BJ (cell line): ENCODE measurements around the gene COX8C. TPM values are rescaled to one million over a fixed set of nuclear protein-coding genes. Genes with fewer than 3 reads are reported as not detected.

Source experiments
- CTCF ChIA-PET: fragments of 350-600 bp; formaldehyde crosslinking; extraction: SDS; loops from one replicate; lab custom pipeline; 2021; ENCODE audit warnings: antibody characterized with exemption, inconsistent platforms; lab: Yijun Ruan, JAX
- POLR2A ChIA-PET: fragments of 300-600 bp; sonication (Branson Sonifier 250); formaldehyde crosslinking; extraction: SDS; loops from one replicate; lab custom pipeline; 2021; ENCODE audit warnings: antibody characterized with exemption; lab: Charles Lee
- DNase-seq: peaks from one replicate; pipeline ENCODE4 v3.0.0-alpha.2; 2011; ENCODE audit warnings: low read depth
- H3K27me3 ChIP-seq: 2 replicates; pipeline ENCODE4 v1.6.0; 2011; ENCODE audit warnings: low read length; ENCODE audit not compliant: control insufficient read depth, insufficient read depth
- H3K36me3 ChIP-seq: 2 replicates; pipeline ENCODE4 v1.5.1; 2011; ENCODE audit warnings: low read length; ENCODE audit not compliant: control insufficient read depth, insufficient read depth
- H3K4me3 ChIP-seq: 2 replicates; pipeline ENCODE4 v1.5.1; 2011; ENCODE audit warnings: low read depth, mild to moderate bottlenecking, control low read depth, low read length
- CTCF ChIP-seq: IDR thresholded peaks from 2 replicates; pipeline ENCODE4 v1.5.1; 2011; ENCODE audit warnings: low read depth, mild to moderate bottlenecking, control low read depth, inconsistent platforms, low read length, moderate library complexity; ENCODE audit not compliant: insufficient read depth
- polyA plus RNA-seq: library from polyadenylated mRNA; depleted of rRNA; stranded (reverse); fragments of >200 nt; gene quantifications from 2 replicates; pipeline ENCODE4 v1.2.3, GENCODE V29; 2011

The COX8C gene
- polyA plus RNA-seq, 1 experiment, result not detected

DNA sequence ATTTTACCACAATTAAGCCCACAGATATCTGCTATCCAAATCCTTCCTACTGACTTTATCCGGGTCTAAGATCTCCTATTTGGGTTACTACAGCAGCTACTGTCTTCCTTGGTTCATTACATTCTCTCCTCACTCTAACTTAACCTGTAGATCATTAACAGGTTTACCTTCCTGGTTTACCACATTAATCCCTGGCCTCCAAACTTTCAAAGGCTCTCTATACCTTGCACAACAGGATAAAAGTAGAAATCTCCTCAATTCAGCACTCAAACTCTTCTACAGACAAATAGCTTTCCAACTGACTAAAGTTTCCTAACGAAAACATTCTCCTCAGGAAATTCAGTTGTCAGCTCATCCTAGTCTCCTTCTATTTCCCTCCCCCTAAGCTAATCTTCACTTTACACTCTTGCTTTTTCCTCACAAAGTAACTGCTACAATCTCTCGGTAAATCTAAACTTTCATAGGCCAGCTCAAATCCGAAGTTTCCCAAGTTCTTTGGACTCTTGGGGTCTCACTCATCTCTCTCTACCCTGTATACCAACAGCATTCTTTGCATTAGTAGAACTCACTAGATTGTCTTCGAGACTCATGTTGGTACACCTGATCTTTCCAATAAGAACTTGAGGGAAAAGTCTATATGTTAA is 16.9 kb upstream of the COX8C start:
- TF ChIP-seq CTCF, result no peak
- no peak for DNase-seq
- Histone ChIP-seq H3K4me3 (no peak overlapping the region), H3K27me3 (no peaks in the 10 kb centered on the region), H3K36me3 (no peaks in the 10 kb centered on the region)
- CTCF ChIA-PET, result interaction anchor here (2.4 kb wide), 1 partner anchor 9 kb away, joined by 9 read pairs; no protein-coding TSS in a partner anchor
- POLR2A ChIA-PET, result no interaction called here

- Histone ChIP-seq H3K4me3 (no peak overlapping the region), H3K36me3 (no peaks in the 10 kb centered on the region), H3K27me3 (no peaks in the 10 kb centered on the region)
- ChIA-PET CTCF (interaction anchor here (2.4 kb wide), 1 partner anchor 10 kb away, joined by 9 read pairs; no protein-coding TSS in a partner anchor), POLR2A (no interaction called here)
- no peak for DNase-seq
- TF ChIP-seq CTCF, result no peak
Observed at GRCh38 chr14:93330609-93331000, 16.4 kb upstream of the COX8C start.

DNA sequence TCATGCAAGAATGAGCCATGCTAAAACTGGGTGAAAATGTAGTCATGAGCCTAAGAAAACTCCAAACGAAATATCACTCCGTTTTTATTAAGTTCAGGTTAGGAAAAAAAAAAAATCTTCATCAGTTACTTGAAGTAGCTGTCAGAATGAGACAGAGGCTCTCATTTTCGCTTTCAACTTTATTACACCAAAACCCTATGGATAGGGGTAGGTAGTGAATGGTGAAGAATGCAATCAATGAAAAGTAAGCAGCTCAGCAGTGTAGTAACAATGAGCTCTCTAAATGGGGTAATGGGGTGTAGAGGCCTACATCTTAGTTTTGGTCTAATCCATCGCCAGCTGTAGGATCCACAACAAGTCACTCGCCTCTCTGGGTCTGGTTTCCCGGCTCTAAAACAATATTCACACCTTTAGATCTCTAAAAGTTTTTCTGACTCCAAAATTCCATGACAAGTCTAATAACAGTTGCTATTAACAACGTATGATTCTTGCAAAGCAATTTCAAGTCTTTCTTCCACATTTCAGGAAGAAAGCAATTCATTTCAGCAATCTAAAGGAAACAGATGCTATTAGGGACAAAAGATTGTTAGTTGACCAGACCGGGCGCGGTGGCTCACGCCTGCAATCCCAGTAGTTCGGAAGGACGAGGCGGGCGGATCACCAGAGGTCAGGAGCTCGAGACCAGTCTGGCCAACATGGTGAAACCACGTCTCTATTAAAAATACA is 15.8 kb upstream of the COX8C start:
- no peaks in the 10 kb centered on the region for H3K27me3 ChIP-seq
- DNase-seq, result no peak
- H3K4me3 ChIP-seq, result peak overlapping the region; percentile 72; the same call in 1 of the 2 replicates
- TF ChIP-seq CTCF, result no peak
- POLR2A ChIA-PET, result no interaction called here
- CTCF ChIA-PET, result interaction anchor here (2.4 kb wide), 1 partner anchor 10 kb away, joined by 9 read pairs; no protein-coding TSS in a partner anchor
- no peaks in the 10 kb centered on the region for H3K36me3 ChIP-seq

GRCh38 chr14:93331728-93332396 is 15.1 kb upstream of the COX8C start:
- DNase-seq, result no peak
- Histone ChIP-seq H3K4me3 (peak overlapping the region; percentile 72), H3K36me3 (no peaks in the 10 kb centered on the region), H3K27me3 (no peaks in the 10 kb centered on the region)
- TF ChIP-seq CTCF, result 0 out of 2 replicates have a peak, but pooled peaks have one; percentile 13
- ChIA-PET CTCF (interaction anchor here (2.4 kb wide), 1 partner anchor 11 kb away, joined by 9 read pairs; no protein-coding TSS in a partner anchor), POLR2A (no interaction called here)

DNA sequence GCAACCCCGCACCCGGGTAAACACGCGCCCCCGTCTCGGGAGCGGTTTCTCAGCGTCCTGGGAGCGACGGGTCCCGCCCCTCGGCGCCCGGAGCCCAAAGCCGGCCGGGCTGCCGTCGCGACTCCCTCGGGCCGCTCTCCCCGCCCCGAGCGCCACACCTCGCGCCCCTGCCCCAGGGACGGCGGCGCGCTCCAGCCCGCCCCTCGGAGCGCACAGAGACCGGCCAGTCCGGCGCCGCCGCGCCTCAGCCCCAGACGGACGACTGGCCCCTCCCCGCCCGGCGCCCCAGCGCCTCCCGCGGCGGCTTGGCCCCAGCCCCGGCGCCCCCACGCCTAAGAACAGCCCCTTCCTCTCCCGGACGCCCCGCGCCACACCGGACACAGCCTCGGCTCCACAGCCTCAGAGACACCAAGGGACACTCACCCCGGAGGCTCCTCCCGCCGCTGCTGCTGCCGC is 14.6 kb upstream of the COX8C start:
- CTCF ChIA-PET, result no interaction called here
- POLR2A ChIA-PET, result no interaction called here
- no peak for TF ChIP-seq CTCF
- Histone ChIP-seq H3K4me3 (peak overlapping the region; percentile 72), H3K36me3 (no peaks in the 10 kb centered on the region), H3K27me3 (no peaks in the 10 kb centered on the region)
- DNase-seq, result no peak
